ENCODE measurements around the gene DAGLB. TPM values are rescaled to one million over a fixed set of nuclear protein-coding genes. Genes with fewer than 3 reads are reported as not detected.
A peak's percentile ranks its signal among the peaks of the same experiment; 100 is the strongest.
"Not testable (repeated sequence)": the region's sequence is repeated elsewhere in the genome, so short reads cannot be mapped to it uniquely, and the experiment has no call there.

DAGLB gene
- total RNA-seq, 2 experiments from 2014 or later, result 9.8 to 15.2 TPM

DNA sequence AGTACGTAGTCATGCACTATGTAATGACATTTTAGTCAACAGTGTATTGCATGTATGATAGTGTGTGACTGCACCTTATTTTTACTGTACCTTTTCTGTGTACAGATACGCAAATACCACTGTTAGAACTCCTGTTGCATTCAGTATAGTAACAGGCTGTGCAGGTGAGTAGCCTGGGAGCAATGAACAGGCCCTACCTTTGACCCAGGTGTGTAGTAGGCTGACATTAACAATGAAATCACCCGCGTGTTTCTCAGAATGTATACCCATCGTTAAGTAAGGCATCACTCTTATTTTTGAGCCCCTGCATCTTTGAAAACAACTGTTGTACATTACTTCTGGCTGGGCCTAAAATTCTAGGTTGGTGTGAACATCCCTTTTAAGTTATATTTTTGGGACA lies 41.6 kb downstream of the DAGLB start:
- H3K4me3 Mint-ChIP-seq, result no peak overlapping the region
- CTCF ChIA-PET, result interaction anchor here (0.6 kb wide), 1 partner anchor 15 kb away, joined by 4 read pairs; no protein-coding TSS in a partner anchor

DNA sequence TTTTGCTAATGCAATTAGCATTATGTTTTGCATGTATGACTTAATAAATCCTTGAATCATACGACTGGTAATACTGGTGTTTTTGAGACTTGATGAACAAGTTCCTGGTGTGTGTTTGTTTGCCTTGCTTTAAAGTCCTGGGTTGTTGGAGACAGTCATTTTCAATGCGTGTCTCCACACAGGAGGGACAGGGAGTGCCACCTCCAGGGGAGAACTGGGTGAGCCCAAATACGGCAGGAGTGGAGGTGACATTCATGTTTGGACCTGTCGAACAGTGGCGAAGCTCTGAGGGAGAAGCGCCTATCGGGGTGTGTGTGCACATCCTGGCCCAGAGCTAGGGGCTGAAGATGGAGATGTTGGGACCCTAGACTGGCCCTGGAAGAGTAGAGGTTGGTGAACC lies 43.8 kb downstream of the DAGLB start:
- H3K9me3 Mint-ChIP-seq (ENCODE audit: low read depth), result no peaks in the 10 kb centered on the region
- H3K4me3 Mint-ChIP-seq, result no peak overlapping the region
- POLR2A ChIA-PET, result no interaction called here
- no peak for DNase-seq
- H3K4me1 Mint-ChIP-seq, result no peaks in the 10 kb centered on the region
- CTCF ChIA-PET, result no interaction called here
- intact Hi-C loops (cut with DNase I, micrococcal nuclease), result no loop called here
- peaks cover 48% of the 10 kb centered on the region for H3K36me3 Mint-ChIP-seq (ENCODE audit: low read depth)
- ATAC-seq, result no peak
- H3K27me3 Mint-ChIP-seq, result no peaks in the 10 kb centered on the region
- H3K27ac Mint-ChIP-seq, result no peak overlapping the region

More for the DNA sequence above, 41.6 kb downstream of the DAGLB start:
- no peak overlapping the region for H3K27ac Mint-ChIP-seq
- H3K9me3 Mint-ChIP-seq (ENCODE audit: low read depth), result no peaks in the 10 kb centered on the region
- POLR2A ChIA-PET, result interaction anchor here (0.6 kb wide), 1 partner anchor 9 kb away, joined by 4 read pairs; no protein-coding TSS in a partner anchor
- no peak for ATAC-seq
- no peak for DNase-seq
- intact Hi-C loops (cut with DNase I, micrococcal nuclease), result no loop called here
- no peaks in the 10 kb centered on the region for H3K4me1 Mint-ChIP-seq
- peaks cover 59% of the 10 kb centered on the region for H3K36me3 Mint-ChIP-seq (ENCODE audit: low read depth)
- H3K27me3 Mint-ChIP-seq, result no peaks in the 10 kb centered on the region

DNA sequence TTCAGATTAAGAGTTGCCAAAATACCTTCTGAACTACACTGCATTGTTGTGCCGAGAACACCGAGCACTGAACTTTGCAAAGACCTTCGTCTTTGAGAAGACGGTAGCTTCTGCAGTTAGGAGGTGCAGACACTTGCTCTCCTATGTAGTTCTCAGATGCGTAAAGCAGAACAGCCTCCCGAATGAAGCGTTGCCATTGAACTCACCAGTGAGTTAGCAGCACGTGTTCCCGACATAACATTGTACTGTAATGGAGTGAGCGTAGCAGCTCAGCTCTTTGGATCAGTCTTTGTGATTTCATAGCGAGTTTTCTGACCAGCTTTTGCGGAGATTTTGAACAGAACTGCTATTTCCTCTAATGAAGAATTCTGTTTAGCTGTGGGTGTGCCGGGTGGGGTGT lies 45.0 kb downstream of the DAGLB start:
- DNase-seq (no peak), ATAC-seq (no peak)
- ChIA-PET CTCF (no interaction called here), POLR2A (no interaction called here)
- intact Hi-C loops (cut with DNase I, micrococcal nuclease), result no loop called here
- Mint-ChIP-seq H3K36me3 (ENCODE audit: low read depth) (peaks cover 48% of the 10 kb centered on the region), H3K4me3 (no peak overlapping the region), H3K27me3 (no peaks in the 10 kb centered on the region), H3K4me1 (peaks cover 3% of the 10 kb centered on the region), H3K9me3 (ENCODE audit: low read depth) (no peaks in the 10 kb centered on the region), H3K27ac (no peak overlapping the region)

DNA sequence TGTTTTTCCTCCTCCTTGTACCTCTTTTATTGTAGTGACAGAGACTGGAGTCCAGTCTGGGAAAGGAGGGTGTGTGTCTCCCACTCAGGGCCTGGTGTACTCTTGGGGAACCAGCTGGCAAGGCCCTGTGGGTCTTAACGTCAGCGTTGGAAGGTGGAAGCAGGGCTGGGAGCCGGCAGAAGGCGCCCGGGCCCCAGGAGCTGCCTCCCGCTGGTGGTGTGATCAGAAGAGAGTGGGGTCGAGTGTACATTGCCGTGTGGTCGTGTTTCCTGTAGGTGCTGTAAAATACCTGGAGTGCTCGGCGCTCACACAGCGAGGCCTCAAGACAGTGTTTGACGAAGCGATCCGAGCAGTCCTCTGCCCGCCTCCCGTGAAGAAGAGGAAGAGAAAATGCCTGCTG lies 45.7 kb downstream of the DAGLB start:
- POLR2A ChIA-PET, result interaction anchor here (0.7 kb wide), 1 partner anchor 22 kb away, joined by 3 read pairs; no protein-coding TSS in a partner anchor
- DNase-seq, result no peak
- no peaks in the 10 kb centered on the region for H3K27me3 Mint-ChIP-seq
- no peak overlapping the region for H3K4me3 Mint-ChIP-seq
- H3K36me3 Mint-ChIP-seq (ENCODE audit: low read depth), result peaks cover 44% of the 10 kb centered on the region
- H3K27ac Mint-ChIP-seq, result no peak overlapping the region
- peaks cover 3% of the 10 kb centered on the region for H3K4me1 Mint-ChIP-seq
- ATAC-seq, result no peak
- H3K9me3 Mint-ChIP-seq (ENCODE audit: low read depth), result no peaks in the 10 kb centered on the region
- intact Hi-C loops (cut with DNase I, micrococcal nuclease), result no loop called here
- CTCF ChIA-PET, result no interaction called here

DNA sequence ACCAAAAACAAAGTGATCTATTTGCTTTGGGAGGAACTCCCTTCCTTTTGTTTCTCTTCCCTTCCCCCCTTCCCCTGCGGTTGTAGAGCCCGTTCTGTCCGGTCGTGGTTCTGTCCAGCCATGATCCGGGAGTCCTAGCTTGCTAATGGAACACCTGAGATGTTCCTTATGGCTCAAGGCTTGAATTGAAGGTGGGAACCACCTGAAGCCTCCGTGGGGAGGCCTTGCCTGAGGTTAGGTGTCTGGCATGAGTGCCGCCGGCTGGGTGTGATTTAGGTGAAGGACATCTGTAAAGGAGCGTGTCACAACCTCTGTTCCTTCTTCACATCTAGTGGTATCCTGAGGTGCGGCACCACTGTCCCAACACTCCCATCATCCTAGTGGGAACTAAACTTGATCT lies 46.2 kb downstream of the DAGLB start:
- no peak for DNase-seq
- ChIA-PET POLR2A (no interaction called here), CTCF (no interaction called here)
- peaks cover 44% of the 10 kb centered on the region for H3K36me3 Mint-ChIP-seq (ENCODE audit: low read depth)
- no peak for ATAC-seq
- H3K9me3 Mint-ChIP-seq (ENCODE audit: low read depth), result no peaks in the 10 kb centered on the region
- H3K4me3 Mint-ChIP-seq, result no peak overlapping the region
- intact Hi-C loops (cut with DNase I, micrococcal nuclease), result no loop called here
- H3K4me1 Mint-ChIP-seq, result peaks cover 4% of the 10 kb centered on the region
- no peaks in the 10 kb centered on the region for H3K27me3 Mint-ChIP-seq
- no peak overlapping the region for H3K27ac Mint-ChIP-seq

DNA sequence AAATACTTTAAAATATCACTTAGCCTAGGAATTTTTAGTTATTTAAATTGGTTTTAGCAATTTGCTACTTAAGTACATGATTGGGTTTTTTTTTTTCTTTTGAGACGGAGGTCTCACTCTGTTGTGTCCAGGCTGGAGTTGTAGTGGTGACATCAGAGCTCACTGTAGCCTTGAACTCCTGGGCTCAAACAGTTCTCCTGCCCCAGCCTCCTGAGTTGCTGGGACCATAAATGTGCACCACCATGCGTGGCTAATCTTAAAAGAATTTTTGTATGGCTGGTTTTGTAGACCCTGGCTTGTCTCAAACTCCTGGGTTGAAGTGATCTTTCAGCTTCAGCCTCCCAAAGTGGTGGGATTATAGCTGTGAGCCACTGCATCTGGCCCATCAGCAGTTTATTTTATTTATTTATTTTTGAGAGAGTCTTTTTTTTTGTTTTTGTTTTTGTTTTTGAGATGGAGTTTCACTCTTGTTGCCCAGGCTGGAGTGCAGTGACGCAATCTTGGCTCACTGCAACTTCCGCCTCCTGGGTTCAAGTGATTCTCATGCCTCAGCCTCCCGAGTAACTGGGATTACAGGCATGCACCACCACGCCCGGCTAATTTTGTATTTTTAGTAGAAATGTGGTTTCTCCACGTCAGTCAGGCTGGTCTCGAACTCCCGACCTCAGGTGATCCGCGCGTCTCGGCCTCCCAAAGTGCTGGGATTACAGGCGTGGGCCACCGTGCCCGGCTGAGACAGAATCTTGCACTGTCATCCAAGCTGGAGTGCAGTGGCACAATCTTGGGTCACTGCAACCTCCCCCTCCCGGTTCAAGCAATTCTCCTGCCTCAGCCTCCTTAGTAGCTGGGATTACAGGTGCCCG lies 47.3 kb downstream of the DAGLB start:
- H3K9me3 Mint-ChIP-seq (ENCODE audit: low read depth); CTCF ChIA-PET; DNase-seq; H3K27ac Mint-ChIP-seq; intact Hi-C loops (cut with DNase I, micrococcal nuclease); ATAC-seq; H3K27me3 Mint-ChIP-seq; H3K4me3 Mint-ChIP-seq: not testable (repeated sequence)
- peaks cover 15% of the 10 kb centered on the region for H3K4me1 Mint-ChIP-seq
- POLR2A ChIA-PET, result interaction anchor here (0.6 kb wide), 1 partner anchor 41 kb away, joined by 3 read pairs; no protein-coding TSS in a partner anchor
- H3K36me3 Mint-ChIP-seq (ENCODE audit: low read depth), result peaks cover 49% of the 10 kb centered on the region

DNA sequence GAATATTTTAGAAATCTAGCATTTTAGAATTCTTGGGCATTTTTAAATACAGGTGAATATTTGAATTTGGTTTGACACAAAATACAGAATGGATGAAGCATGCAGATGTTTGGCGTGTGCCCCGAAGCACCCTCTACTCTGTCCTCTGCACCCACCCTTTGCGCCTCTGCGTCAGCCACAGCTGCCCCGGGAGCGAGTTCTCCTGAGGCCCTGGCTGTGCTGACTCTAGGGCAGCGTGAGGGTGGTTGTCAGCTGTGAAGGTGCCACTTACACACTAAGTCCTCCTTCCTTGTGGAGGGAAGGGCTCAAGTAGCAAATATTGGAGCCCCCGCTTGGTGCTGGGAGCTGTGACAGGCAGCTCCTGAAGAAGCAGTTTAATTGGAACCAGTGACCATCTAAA lies 48.4 kb downstream of the DAGLB start:
- Mint-ChIP-seq H3K4me1 (peaks cover 22% of the 10 kb centered on the region), H3K4me3 (no peak overlapping the region), H3K27me3 (no peaks in the 10 kb centered on the region), H3K36me3 (ENCODE audit: low read depth) (peaks cover 51% of the 10 kb centered on the region), H3K9me3 (ENCODE audit: low read depth) (no peaks in the 10 kb centered on the region), H3K27ac (peak overlapping the region; percentile 55)
- ChIA-PET CTCF (interaction anchor here (0.8 kb wide), 1 partner anchor 31 kb away, joined by 3 read pairs; no protein-coding TSS in a partner anchor), POLR2A (no interaction called here)
- intact Hi-C loops (cut with DNase I, micrococcal nuclease), result no loop called here
- no peak for DNase-seq
- ATAC-seq, result no peak

DNA sequence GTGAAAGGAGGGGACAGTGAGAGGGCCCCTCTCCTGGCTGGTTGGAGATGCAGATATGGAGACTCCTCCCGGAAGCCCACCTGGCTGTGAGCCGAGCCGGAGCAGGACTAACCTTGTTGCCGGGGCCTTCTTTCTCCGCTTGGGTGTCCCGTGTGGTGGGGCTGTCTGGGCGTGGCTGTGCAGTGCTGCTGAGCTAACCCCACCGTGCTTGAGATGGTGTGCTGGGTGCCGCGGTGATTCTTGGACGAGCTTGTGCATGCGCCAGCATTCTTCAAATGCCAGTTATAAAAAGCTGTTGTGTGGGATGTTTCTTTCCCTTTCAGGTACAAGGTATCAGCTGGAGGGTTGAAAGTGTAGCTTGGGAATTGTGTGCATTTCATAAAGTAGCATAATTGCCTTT lies 48.8 kb downstream of the DAGLB start:
- Mint-ChIP-seq H3K9me3 (ENCODE audit: low read depth) (no peaks in the 10 kb centered on the region), H3K4me3 (no peak overlapping the region), H3K36me3 (ENCODE audit: low read depth) (peaks cover 51% of the 10 kb centered on the region), H3K27me3 (no peaks in the 10 kb centered on the region), H3K27ac (peak overlapping the region; percentile 55), H3K4me1 (peaks cover 26% of the 10 kb centered on the region)
- CTCF ChIA-PET, result interaction anchor here (0.8 kb wide), 1 partner anchor 32 kb away, joined by 3 read pairs; no protein-coding TSS in a partner anchor
- DNase-seq (no peak), ATAC-seq (no peak)
- intact Hi-C loops (cut with DNase I, micrococcal nuclease), result no loop called here
- POLR2A ChIA-PET, result no interaction called here

DNA sequence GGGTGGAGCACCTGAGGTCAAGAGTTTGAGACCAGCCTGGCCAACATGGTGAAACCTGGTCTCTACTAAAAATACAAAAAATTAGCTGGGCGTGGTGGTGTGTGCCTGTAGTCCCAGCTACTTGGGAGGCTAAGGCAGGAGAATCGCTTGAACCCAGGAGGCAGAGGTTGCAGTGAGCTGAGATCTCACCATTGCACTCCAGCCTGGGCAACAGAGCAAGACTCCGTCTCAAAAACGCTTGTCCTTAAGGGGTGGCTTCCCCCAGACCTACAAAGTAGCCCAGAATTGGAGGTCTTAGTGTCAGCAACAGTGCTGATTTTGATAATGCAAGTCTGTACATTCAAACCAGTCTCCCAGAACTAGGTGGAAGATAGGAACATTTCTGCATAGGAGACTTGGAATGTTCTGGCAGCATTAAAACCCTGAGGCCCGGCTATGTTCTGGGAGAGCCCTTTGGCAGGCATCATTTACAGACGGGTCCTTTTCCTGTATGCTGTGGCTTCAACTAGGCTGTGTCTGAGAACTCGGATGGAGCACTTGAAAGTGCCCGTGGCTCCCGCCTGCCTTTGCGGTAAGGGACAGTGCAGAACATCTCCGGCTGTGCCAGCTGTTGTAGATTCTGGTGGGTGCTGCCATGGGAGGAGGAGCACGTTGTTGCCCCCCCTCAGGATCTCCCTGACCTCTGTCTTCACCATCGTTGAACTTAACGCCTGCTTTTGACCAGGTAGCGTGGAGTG lies 49.8 kb downstream of the DAGLB start:
- CTCF ChIA-PET; H3K4me3 Mint-ChIP-seq; DNase-seq; ATAC-seq; H3K27me3 Mint-ChIP-seq; H3K9me3 Mint-ChIP-seq (ENCODE audit: low read depth); POLR2A ChIA-PET; H3K27ac Mint-ChIP-seq; intact Hi-C loops (cut with DNase I, micrococcal nuclease): not testable (repeated sequence)
- H3K4me1 Mint-ChIP-seq, result peaks cover 36% of the 10 kb centered on the region
- H3K36me3 Mint-ChIP-seq (ENCODE audit: low read depth), result peaks cover 56% of the 10 kb centered on the region

DNA sequence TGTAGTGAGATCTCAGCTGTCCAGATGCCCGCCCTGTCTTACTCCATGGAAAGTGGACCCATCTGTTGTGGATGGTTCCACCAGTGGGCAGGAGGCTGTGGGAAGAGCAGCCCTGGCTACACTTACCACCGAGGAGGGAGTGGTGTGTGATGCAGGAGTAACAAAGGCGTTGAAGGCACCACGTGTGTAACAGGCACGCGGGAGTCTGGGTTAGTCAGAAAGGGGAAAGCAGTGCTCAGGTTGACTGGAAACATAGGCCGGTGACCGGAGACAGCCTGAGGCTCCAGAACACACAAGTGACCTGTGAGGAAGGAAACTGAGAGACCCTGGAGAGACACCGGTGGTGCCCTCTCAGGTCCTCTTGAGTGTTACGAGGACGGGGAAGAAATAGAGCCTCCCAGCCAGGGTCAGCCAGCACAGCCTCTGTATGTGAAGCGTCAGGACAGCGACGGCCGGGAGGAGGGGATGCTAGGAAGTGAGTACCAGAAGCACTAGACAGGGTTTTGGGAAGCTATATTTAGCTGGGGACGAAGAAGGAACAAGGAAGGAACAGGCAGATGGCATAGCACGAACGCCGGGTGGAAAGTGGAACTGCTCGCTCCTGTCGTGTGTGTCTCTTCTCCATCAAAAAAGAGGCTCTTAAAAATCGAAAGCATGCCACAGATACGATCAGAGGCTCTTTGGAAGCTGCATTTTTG lies 51.7 kb downstream of the DAGLB start:
- Mint-ChIP-seq H3K4me3 (peak overlapping the region; percentile 1), H3K27me3 (no peaks in the 10 kb centered on the region), H3K9me3 (ENCODE audit: low read depth) (no peaks in the 10 kb centered on the region), H3K36me3 (ENCODE audit: low read depth) (peaks cover 54% of the 10 kb centered on the region), H3K27ac (peak overlapping the region; percentile 80), H3K4me1 (peaks cover 52% of the 10 kb centered on the region)
- ATAC-seq (no peak), DNase-seq (peak; percentile 35)
- intact Hi-C loops (cut with DNase I, micrococcal nuclease), result no loop called here
- CTCF ChIA-PET, result interaction anchor here (0.7 to 1.3 kb wide), 3 partner anchors 11 to 274 kb away, joined by 3 to 4 read pairs (median 4); no protein-coding TSS in a partner anchor
- POLR2A ChIA-PET, result no interaction called here

DNA sequence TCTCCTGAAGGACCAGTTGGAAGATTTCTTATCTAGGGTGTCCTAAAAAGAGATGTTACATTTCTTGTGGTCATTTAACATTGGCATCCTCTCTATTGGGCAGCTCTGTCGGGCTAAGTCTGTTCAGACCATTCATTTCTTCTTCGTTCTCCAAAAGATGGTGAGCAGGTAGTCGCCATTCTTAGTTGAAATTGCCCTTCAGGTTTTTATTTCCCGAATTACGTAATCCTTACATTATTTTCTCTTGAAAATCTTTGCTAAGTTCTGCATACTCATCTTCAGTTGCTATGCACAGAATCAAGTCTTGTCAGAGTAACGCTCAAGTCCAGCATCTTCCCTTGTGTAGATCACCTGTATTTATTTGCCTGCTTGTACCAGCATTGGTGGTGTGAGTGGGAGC lies 53.6 kb downstream of the DAGLB start:
- Mint-ChIP-seq H3K36me3 (ENCODE audit: low read depth) (peaks cover 51% of the 10 kb centered on the region), H3K4me1 (peaks cover 52% of the 10 kb centered on the region), H3K4me3 (no peak overlapping the region), H3K27me3 (no peaks in the 10 kb centered on the region), H3K27ac (peak overlapping the region; percentile 72), H3K9me3 (ENCODE audit: low read depth) (no peaks in the 10 kb centered on the region)
- intact Hi-C loops (cut with DNase I, micrococcal nuclease), result no loop called here
- ATAC-seq (no peak), DNase-seq (no peak)
- POLR2A ChIA-PET, result no interaction called here
- CTCF ChIA-PET, result interaction anchor here (1.3 kb wide), 1 partner anchor 9 kb away, joined by 3 read pairs; no protein-coding TSS in a partner anchor
